Raji (cell line): ENCODE results near the gene ORM2.

Source experiments
- POLR2A ChIP-seq: IDR thresholded peaks from 2 replicates; pipeline ENCODE4 v1.6.1; 2011; ENCODE audit warnings: low read depth, low read length, control low read depth; ENCODE audit not compliant: insufficient read depth

The ORM2 gene

DNA sequence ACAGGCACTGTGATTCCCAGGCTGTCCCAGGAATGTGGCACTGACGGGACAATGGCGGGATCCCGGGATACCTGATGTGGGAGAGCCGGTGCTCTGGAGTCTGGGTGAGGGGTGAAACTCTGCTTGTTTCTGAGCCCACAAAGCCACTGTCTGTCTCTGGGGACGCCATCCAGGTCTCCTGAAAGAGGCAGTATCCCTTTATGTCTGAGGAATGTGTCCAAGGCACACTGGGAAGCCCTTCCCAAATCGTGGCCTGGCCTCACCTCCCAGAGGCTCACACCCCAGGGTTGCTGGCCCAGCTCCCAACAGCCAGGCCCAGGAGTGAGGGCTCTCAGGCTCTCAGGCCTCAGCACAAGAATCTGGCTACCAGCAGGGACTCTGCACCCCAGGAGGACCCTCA, 27.1 kb downstream of the ORM2 start:
- TF ChIP-seq POLR2A, result no peak

DNA sequence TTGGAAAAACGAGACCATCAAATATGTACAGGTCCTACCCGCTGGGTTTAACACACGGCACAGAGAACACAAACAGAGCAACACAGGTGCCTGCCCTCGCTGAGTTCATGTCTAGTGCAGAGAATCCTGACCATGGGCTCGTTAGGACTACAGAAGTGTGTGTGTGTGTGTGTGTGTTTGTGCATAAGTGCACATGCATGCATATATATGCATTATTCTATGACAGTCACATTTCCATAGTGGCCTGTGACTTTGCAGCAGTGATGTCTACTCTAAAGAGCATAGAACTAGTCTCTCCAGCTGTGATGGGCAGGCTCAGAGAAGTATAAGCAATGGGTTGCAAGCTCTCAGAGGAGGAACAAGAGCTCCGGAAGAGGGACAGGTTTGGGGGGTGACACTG, 27.7 kb downstream of the ORM2 start:
- no peak for TF ChIP-seq POLR2A

DNA sequence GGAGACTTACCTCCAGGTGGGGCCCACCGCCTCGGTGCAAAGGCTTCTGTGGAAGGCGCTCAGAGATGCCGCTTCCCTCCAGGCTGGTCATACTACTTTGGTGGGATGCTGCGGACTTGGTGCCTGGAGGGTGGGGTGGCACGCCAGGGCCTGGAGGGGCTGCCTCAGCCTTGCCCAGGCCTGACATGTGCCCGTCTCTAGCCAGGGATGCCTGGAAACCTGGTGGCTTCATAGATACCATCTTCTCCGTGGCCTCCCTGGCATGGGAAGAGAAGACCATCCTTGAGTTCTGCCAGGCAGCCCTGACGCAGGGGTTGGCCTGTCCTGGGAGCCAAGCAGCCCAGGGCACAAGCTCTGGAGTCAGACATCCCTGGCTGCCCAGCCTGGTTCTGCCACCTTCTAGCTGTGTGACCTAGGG, 28.3 kb downstream of the ORM2 start:
- no peak for TF ChIP-seq POLR2A

DNA sequence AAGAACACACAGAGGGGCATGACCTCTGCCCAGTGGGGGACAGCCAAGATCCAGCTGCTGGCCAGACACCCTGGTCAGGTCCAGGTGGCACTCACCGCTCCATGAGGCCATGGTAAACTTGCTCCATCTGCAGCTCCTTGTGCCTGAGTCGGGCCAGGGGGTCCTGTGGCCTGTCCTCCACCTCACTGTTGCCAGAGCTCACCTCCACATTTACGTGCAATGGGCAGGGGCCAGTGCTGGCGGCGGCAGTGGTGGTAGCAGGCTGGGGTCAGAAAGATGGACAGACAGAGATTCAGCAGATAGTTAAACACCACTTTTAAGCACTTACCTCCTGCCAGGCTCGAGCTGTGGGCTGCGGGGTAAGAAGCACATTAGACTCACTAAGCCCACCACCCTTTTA, 30.1 kb downstream of the ORM2 start:
- TF ChIP-seq POLR2A, result no peak

GRCh38 chr9:114361542-114361941, 31.9 kb downstream of the ORM2 start:
- no peak for TF ChIP-seq POLR2A

DNA sequence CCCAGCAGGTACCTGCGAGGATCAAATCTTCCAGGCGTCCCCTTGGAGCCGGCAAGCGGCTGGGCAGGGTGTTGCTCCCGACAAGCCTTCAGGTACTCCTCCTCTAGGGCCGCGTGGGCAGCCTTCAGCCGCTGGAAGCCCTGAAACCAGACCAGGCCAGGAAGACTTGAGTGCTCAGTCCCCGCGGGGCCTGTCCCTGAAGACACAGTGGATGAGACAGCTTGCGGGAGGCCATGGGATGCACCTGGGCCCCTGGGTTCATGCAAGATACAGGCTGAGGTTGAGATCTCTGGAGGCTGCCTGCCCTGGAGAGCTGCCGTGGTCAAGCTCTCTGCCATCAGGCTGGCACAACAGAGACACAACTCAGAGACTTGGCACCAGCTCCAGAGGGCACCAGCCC, 32.7 kb downstream of the ORM2 start:
- TF ChIP-seq POLR2A, result no peak

- TF ChIP-seq POLR2A, result no peak
These were observed 33.8 kb downstream of the ORM2 start for GRCh38 chr9:114363424-114363823.

DNA sequence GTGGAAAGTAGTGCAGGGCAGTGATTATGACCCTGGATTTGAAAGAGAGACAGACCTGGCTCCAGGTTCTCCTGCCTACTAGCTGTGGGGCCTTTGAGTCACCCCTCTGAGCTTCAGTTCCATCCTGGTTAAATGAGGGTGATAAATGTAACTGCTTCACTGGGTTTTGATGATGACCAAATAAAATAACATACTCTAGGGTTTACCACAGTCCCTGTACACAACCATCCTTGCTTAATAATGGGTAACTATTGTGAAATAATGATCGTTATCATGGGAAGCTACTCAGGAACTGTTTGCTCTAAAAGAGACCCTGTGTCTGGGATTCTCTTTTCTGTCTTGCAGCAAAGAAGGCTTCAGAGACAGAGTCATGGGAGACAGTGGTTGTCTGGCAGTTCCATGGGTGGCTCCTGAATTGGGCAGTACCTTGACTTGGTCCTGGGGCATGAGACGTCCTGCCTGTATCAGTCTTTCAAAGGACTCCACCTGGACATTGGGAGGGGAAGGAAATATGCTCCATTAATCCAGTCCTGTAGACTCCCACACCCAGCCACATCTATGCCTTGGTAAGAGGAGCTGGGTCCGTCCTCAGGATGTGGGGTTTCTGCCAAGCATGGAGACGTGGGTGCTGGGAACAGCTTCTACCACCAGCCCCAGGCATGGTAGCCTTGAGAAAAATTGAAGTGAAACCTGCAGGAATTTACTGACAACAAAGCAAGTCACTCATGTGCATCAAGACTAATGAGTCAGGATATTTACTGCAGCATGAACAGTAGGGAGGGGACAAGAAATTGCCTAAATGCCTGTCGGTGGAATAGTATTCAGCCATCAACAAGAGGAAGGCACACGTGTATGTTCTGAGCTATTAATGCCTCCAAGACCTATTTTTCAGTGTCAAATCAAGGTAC, 34.7 kb downstream of the ORM2 start:
- no peak for TF ChIP-seq POLR2A

- TF ChIP-seq POLR2A, result no peak
These were observed 35.5 kb downstream of the ORM2 start for GRCh38 chr9:114365194-114365593.

GRCh38 chr9:114366334-114367128, 36.9 kb downstream of the ORM2 start:
- TF ChIP-seq POLR2A, result no peak

DNA sequence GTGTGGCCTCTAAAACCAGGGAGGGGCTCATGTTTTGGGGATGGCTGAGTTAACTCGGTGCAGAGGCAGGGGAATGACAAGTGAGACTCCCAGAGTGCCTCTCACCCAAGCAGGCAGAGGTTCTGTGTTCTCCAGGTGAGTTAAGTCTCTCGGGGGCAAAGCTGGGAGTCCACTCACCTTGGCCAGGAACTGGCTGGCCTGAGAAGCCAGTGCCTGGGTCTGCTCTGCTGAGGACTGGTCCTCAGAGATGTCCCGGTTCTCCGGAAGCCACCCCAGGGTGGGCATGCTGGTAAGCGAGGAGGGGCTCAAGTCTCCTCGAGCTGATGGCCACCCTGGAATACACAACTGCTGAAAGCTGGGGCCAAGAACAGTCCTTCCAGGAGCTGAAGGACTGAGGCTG, 37.7 kb downstream of the ORM2 start:
- 0 out of 2 replicates have a peak, but pooled peaks have one; percentile 10 for TF ChIP-seq POLR2A

DNA sequence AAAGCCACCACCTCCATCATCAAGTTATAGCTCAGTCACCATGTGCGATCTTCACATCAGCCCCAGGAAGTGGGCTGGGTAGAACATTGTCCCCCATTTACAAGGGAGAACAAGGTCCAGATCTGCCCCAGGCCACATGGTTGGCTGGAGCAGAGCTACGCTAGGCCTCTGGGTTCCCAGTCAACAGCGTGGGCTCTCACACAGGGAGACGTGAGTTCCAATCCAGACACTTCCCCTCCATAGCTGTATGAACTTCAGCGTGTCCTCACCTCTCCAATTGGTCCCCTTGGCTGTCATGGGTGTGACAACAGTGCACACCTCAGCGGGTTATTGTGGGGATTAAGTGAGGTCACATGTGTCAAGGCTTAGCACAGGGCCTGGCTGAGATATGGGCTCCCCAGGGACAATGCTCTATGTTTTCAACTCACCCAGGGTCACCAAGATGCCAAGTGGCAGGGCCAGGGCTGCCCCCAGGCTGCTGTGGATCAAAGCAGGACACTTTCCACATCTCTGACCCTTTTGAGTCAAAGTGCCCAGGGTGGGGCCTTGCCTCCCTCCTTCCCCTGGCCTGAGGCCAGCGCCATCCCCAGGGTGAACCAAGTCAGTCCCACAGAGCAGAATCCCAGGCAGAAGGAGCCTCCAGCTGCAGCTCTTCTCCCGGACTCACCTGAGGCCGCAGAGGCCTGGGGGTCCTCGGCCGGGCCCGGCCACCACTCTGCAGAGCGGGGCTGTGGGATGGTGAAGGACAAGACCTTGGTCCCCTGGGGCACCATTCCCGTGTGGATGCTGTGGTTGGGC, 38.3 kb downstream of the ORM2 start:
- TF ChIP-seq POLR2A, result 0 out of 2 replicates have a peak, but pooled peaks have one; percentile 3

DNA sequence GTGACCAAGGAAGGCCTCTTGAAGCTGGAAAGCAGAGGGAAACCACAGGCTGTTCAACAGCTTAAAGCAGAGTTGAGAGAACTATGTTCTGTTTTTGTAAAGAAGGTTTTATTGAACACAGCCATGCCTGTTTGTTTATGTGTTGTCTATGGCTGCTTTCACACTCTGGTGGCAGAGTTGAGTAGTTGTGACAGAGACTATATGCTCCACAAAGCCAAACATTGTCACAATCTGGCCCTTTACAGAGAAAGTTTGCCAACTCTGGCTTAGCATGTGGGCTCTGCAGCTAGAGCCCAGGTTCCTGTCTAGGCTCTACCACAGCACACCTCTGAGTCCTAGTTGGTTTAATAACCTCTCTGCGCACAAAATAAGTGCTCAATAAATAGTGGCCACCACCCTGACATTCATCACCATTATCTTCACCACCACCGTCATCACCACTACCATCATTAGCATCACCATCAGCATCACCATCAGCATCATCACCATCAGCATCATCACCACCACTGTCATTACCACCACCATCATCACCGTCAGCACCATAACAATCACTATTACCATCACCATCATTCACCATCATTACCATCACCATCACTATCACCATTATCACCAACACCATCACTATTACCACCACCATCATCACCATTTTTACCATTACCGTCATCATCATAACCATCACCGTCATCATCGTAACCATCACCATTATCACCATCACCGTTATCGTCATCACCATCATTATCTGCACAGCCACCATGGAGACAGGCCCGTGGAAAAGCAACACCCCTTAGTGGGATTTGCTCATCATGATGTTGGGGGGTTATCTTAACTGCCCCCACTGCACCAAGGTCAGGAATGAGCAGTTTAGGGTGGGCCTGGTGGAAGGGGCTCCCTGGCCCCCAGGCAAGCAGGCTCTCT, 39.8 kb downstream of the ORM2 start:
- no peak for TF ChIP-seq POLR2A
